Sigmoid colon (tissue), 7 donors: ENCODE results near the gene MIPEP. TPM values are rescaled to one million over a fixed set of nuclear protein-coding genes. Genes with fewer than 3 reads are reported as not detected.

Experiments used
- DNase-seq: peaks from one replicate; pipeline ENCODE4 v3.0.0-alpha.2; 2019
- H3K27ac ChIP-seq, 4 donors: fragments of 200-600 bp; sonication (generic); one replicate each; pipeline ENCODE4 v1.5.1; 2016 to 2019; ENCODE audit warnings: mild to moderate bottlenecking in 1 of 4
- H3K27me3 ChIP-seq, 3 donors: fragments of 200-600 bp; sonication (generic); one replicate each; pipeline ENCODE4 v1.5.1; 2019; ENCODE audit warnings: mild to moderate bottlenecking in 1 of 3
- H3K36me3 ChIP-seq, 4 donors: fragments of 200-600 bp; sonication (generic); one replicate each; pipeline ENCODE4 v1.5.1; 2016 to 2019
- H3K4me1 ChIP-seq, 4 donors: fragments of 200-600 bp; sonication (generic); one replicate each; pipeline ENCODE4 v1.5.1; 2017 to 2019
- H3K4me3 ChIP-seq, 4 donors: fragments of 200-600 bp; sonication (generic); one replicate each; pipeline ENCODE4 v1.5.1; 2017 to 2019; ENCODE audit warnings: mild to moderate bottlenecking in 2 of 4, moderate library complexity in 1 of 4
- H3K9me3 ChIP-seq, 4 donors: fragments of 200-600 bp in 3 of 4; sonication (generic) in 3 of 4; one replicate each; pipeline versions ENCODE4 v1.5.1 to v1.6.1; 2013 to 2019
- CTCF ChIP-seq, 4 experiments: fragments of 450-650 bp in 3 of 4; fragments of 200-600 bp in 1 of 4; IDR thresholded peaks; one replicate each; pipeline ENCODE4 v1.5.1; 2016 to 2019; ENCODE audit warnings: antibody characterized with exemption in 4 of 4, mild to moderate bottlenecking in 3 of 4, moderate library complexity in 2 of 4
- EP300 ChIP-seq, 4 donors: sonication (generic); formaldehyde crosslinking; IDR thresholded peaks; one replicate each; pipeline ENCODE4 v1.6.1; 2017; ENCODE audit warnings: antibody characterized with exemption in 4 of 4
- POLR2A ChIP-seq, 2 donors: fragments of 450-650 bp; IDR thresholded peaks; one replicate each; pipeline ENCODE4 v1.6.1; 2016; ENCODE audit warnings: antibody characterized with exemption in 2 of 2, mild to moderate bottlenecking in 2 of 2, moderate library complexity in 2 of 2
- POLR2AphosphoS5 ChIP-seq, 4 donors: sonication (generic); formaldehyde crosslinking; IDR thresholded peaks; one replicate each; pipeline ENCODE4 v1.6.1; 2017; ENCODE audit warnings: antibody characterized with exemption in 4 of 4
- WGBS, 2 donors: extraction: QIAGEN DNeasy Blood & Tissue Kit; methylation state at CpG; one replicate each; pipeline ENCODE4 v1.1.7; 2013; 5-methylcytosine and 5-hydroxymethylcytosine counted together
- intact Hi-C: fragments of 100-400 bp; cut with DNase I; formaldehyde crosslinking; loops from one replicate; pipeline ENCODE4 v1.15.1; 2023
- polyA plus RNA-seq, 3 donors: library from polyadenylated mRNA; stranded (reverse); fragments of 200-250 nt; gene quantifications; one replicate each; pipeline ENCODE4 v1.2.3, GENCODE V29; 2013
- total RNA-seq, 4 donors: library from RNA; depleted of rRNA; stranded (reverse); fragments of >200 nt; gene quantifications; one replicate each; pipeline ENCODE4 v1.1.0, GENCODE V29; 2016
- donor health status: healthy with polysubstance abuse.
- donor health status: Bipolar disorder and iron deficiency.
- donor health status: healthy.

MIPEP gene
- total and polyA plus RNA-seq, 7 donors, result 10.7 to 20.5 (median 11.4) TPM

- Histone ChIP-seq H3K4me3 (no peak overlapping the region), H3K9me3 (no peaks in the 10 kb centered on the region), H3K27ac (no peak overlapping the region), H3K36me3 (no peaks in the 10 kb centered on the region), H3K4me1 (peaks cover 0 to 10% (median 0%) of the 10 kb centered on the region in 4 donors), H3K27me3 (no peaks in the 10 kb centered on the region)
- WGBS, 2 donors, result 79 to 89% methylated on average over 3 of the region's 3 CpGs
- intact Hi-C loops, result no loop called here
- TF ChIP-seq POLR2A (IDR thresholded peaks at IDR 0.05) (no peak), POLR2AphosphoS5 (IDR thresholded peaks at IDR 0.05) (no peak), EP300 (IDR thresholded peaks at IDR 0.05) (no peak), CTCF (IDR thresholded peaks at IDR 0.05) (no peak)
- no peak for DNase-seq
These were observed 102.6 kb downstream of the MIPEP start for GRCh38 chr13:23786607-23787006.

- no peak for DNase-seq
- intact Hi-C loops, result no loop called here
- peaks cover 0 to 3% (median 0%) of the 10 kb centered on the region in 4 donors for H3K4me1 ChIP-seq
- H3K27ac ChIP-seq, result no peak overlapping the region
- H3K4me3 ChIP-seq, result no peak overlapping the region
- no peaks in the 10 kb centered on the region for H3K36me3 ChIP-seq
- TF ChIP-seq POLR2AphosphoS5 (IDR thresholded peaks at IDR 0.05) (no peak), EP300 (IDR thresholded peaks at IDR 0.05) (no peak), POLR2A (IDR thresholded peaks at IDR 0.05) (no peak), CTCF (IDR thresholded peaks at IDR 0.05) (no peak)
- H3K27me3 ChIP-seq, result no peaks in the 10 kb centered on the region
- WGBS, 2 donors, result 76 to 83% methylated on average over 1 of the region's 1 CpG
- H3K9me3 ChIP-seq, result no peaks in the 10 kb centered on the region
These were observed 110.3 kb downstream of the MIPEP start for GRCh38 chr13:23778879-23779278.

GRCh38 chr13:23778002-23778652 lies 111.1 kb downstream of the MIPEP start:
- WGBS, 2 donors, result 39 to 78% methylated on average over 2 of the region's 2 CpGs
- H3K27ac ChIP-seq, result no peak overlapping the region
- TF ChIP-seq CTCF (IDR thresholded peaks at IDR 0.05) (no peak), POLR2AphosphoS5 (IDR thresholded peaks at IDR 0.05) (no peak), POLR2A (IDR thresholded peaks at IDR 0.05) (no peak)
- no peaks in the 10 kb centered on the region for H3K9me3 ChIP-seq
- no peak for DNase-seq
- intact Hi-C loops, result no loop called here
- H3K4me3 ChIP-seq, result no peak overlapping the region
- H3K27me3 ChIP-seq, result no peaks in the 10 kb centered on the region
- H3K4me1 ChIP-seq, result peaks cover 0 to 3% (median 0%) of the 10 kb centered on the region in 4 donors
- no peaks in the 10 kb centered on the region for H3K36me3 ChIP-seq

GRCh38 chr13:23777575-23777870 lies 111.7 kb downstream of the MIPEP start:
- H3K4me1 ChIP-seq, result peaks cover 0 to 3% (median 0%) of the 10 kb centered on the region in 4 donors
- WGBS, 2 donors, result 20% methylated on average over 1 of the region's 1 CpG
- no peak for TF ChIP-seq POLR2AphosphoS5 (IDR thresholded peaks at IDR 0.05)
- no peak for TF ChIP-seq EP300 (IDR thresholded peaks at IDR 0.05)
- TF ChIP-seq CTCF (IDR thresholded peaks at IDR 0.05), result no peak
- TF ChIP-seq POLR2A (IDR thresholded peaks at IDR 0.05), result no peak
- no peaks in the 10 kb centered on the region for H3K27me3 ChIP-seq
- H3K4me3 ChIP-seq, result no peak overlapping the region
- H3K9me3 ChIP-seq, result no peaks in the 10 kb centered on the region
- H3K36me3 ChIP-seq, result no peaks in the 10 kb centered on the region
- intact Hi-C loops, result no loop called here
- DNase-seq, result no peak
- H3K27ac ChIP-seq, result no peak overlapping the region
